MM.1S (cell line): Measurements from ENCODE around the gene SNTB2.

Experiments used
- DNase-seq: peaks from one replicate; pipeline ENCODE4 v3.0.0-alpha.2; 2015
- H2AFZ ChIP-seq: fragments of 300-600 bp; sonication (generic); 2 replicates; pipeline ENCODE4 v1.6.0; 2016; ENCODE audit warnings: antibody characterized with exemption, low read length
- H3F3A ChIP-seq: fragments of 300-600 bp; sonication (generic); 2 replicates; pipeline ENCODE4 v1.6.1; 2016; ENCODE audit warnings: mild to moderate bottlenecking, antibody characterized with exemption, low read length, moderate library complexity, mixed read lengths; ENCODE audit not compliant: insufficient read depth
- H3K27ac ChIP-seq: fragments of 300-600 bp; sonication (generic); 2 replicates; pipeline ENCODE4 v1.5.1; 2016; ENCODE audit warnings: mild to moderate bottlenecking, low read length
- H3K27me3 ChIP-seq: fragments of 300-600 bp; sonication (generic); replicated peaks from 2 replicates; pipeline ENCODE4 v1.6.0; 2016; ENCODE audit warnings: low read length; ENCODE audit not compliant: insufficient read depth
- H3K36me3 ChIP-seq: fragments of 300-600 bp; sonication (generic); replicated peaks from 2 replicates; pipeline ENCODE4 v1.6.1; 2016; ENCODE audit warnings: mild to moderate bottlenecking, low read length, mixed read lengths; ENCODE audit not compliant: insufficient read depth
- H3K4me1 ChIP-seq: fragments of 300-600 bp; sonication (generic); 2 replicates; pipeline ENCODE4 v1.6.1; 2016; ENCODE audit warnings: low read length, mixed read lengths
- H3K4me2 ChIP-seq: fragments of 300-600 bp; sonication (generic); 2 replicates; pipeline ENCODE4 v1.6.0; 2016; ENCODE audit warnings: low read depth, low read length
- H3K4me3 ChIP-seq: fragments of 300-600 bp; sonication (generic); 2 replicates; pipeline ENCODE4 v1.5.1; 2016; ENCODE audit warnings: low read length, mixed read lengths
- H3K79me2 ChIP-seq: fragments of 300-600 bp; sonication (generic); 2 replicates; pipeline ENCODE4 v1.6.1; 2016; ENCODE audit warnings: mixed run types, low read length, mixed read lengths
- H3K9ac ChIP-seq: fragments of 300-600 bp; sonication (generic); 2 replicates; pipeline ENCODE4 v1.6.1; 2016; ENCODE audit warnings: low read length, mixed read lengths
- H3K9me2 ChIP-seq: fragments of 300-600 bp; sonication (generic); replicated peaks from 2 replicates; pipeline ENCODE4 v1.6.1; 2016; ENCODE audit warnings: mild to moderate bottlenecking, low read length, mixed read lengths; ENCODE audit not compliant: insufficient read depth
- H3K9me3 ChIP-seq: fragments of 300-600 bp; sonication (generic); replicated peaks from 2 replicates; pipeline ENCODE4 v1.6.1; 2016; ENCODE audit warnings: mild to moderate bottlenecking, low read length, mixed read lengths; ENCODE audit not compliant: insufficient read depth
- H4K20me1 ChIP-seq: fragments of 300-600 bp; sonication (generic); 2 replicates; pipeline ENCODE4 v1.6.1; 2016; ENCODE audit warnings: mild to moderate bottlenecking, low read length, moderate library complexity, mixed read lengths; ENCODE audit not compliant: insufficient read depth
- EZH2 ChIP-seq: fragments of 300-600 bp; sonication (generic); optimal IDR thresholded peaks from 2 replicates; pipeline ENCODE3; 2017; ENCODE audit warnings: low read depth, mild to moderate bottlenecking, antibody characterized with exemption, low read length, mixed read lengths
- EZH2phosphoT487 ChIP-seq: fragments of 300-600 bp; sonication (generic); IDR thresholded peaks from 2 replicates; pipeline ENCODE4 v1.6.1; 2018; ENCODE audit warnings: antibody characterized with exemption, low read length
- TF ChIP-seq, protein P1 (sequence below): fragments of 300-600 bp; sonication (generic); IDR thresholded peaks from 2 replicates; pipeline ENCODE4 v1.5.1; 2016; ENCODE audit warnings: antibody characterized with exemption, low read length, mixed read lengths

The SNTB2 gene

DNA sequence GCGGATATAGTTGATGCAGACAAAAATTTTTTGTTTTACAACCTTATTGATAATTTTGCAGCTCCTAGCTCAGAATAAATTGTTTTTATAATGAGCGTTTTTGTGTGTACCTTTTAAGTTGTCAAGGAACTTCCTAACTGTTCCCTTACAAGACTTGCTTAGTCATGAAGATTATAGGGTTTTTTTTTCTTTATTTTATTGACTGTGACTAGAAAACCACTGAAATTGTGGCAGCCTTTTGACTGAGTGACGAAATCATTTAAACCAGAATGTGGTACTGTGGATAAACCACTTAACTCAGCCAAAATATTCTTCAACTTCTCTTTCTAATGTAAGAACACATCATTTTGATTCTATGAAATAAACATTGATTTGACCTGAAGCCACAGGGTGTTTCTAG lies 83.4 kb downstream of the SNTB2 start:
- no peaks in the 10 kb centered on the region for H3K79me2 ChIP-seq
- H3K27me3 ChIP-seq = no peaks in the 10 kb centered on the region
- H3F3A ChIP-seq = no peaks in the 10 kb centered on the region
- H3K4me1 ChIP-seq = no peaks in the 10 kb centered on the region
- no peaks in the 10 kb centered on the region; the same call in none of the 2 replicates for H3K36me3 ChIP-seq
- no peak overlapping the region for H3K4me3 ChIP-seq
- DNase-seq = no peak
- no peak overlapping the region for H3K27ac ChIP-seq
- H4K20me1 ChIP-seq = no peaks in the 10 kb centered on the region
- H2AFZ ChIP-seq = no peak overlapping the region
- TF ChIP-seq, protein P1, sequence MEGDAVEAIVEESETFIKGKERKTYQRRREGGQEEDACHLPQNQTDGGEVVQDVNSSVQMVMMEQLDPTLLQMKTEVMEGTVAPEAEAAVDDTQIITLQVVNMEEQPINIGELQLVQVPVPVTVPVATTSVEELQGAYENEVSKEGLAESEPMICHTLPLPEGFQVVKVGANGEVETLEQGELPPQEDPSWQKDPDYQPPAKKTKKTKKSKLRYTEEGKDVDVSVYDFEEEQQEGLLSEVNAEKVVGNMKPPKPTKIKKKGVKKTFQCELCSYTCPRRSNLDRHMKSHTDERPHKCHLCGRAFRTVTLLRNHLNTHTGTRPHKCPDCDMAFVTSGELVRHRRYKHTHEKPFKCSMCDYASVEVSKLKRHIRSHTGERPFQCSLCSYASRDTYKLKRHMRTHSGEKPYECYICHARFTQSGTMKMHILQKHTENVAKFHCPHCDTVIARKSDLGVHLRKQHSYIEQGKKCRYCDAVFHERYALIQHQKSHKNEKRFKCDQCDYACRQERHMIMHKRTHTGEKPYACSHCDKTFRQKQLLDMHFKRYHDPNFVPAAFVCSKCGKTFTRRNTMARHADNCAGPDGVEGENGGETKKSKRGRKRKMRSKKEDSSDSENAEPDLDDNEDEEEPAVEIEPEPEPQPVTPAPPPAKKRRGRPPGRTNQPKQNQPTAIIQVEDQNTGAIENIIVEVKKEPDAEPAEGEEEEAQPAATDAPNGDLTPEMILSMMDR = no peak
- no peak for TF ChIP-seq EZH2
- no peak for TF ChIP-seq EZH2phosphoT487
- no peaks in the 10 kb centered on the region for H3K9me3 ChIP-seq
- H3K9me2 ChIP-seq = no peaks in the 10 kb centered on the region
- H3K4me2 ChIP-seq = no peak overlapping the region
- H3K9ac ChIP-seq = no peak overlapping the region

DNA sequence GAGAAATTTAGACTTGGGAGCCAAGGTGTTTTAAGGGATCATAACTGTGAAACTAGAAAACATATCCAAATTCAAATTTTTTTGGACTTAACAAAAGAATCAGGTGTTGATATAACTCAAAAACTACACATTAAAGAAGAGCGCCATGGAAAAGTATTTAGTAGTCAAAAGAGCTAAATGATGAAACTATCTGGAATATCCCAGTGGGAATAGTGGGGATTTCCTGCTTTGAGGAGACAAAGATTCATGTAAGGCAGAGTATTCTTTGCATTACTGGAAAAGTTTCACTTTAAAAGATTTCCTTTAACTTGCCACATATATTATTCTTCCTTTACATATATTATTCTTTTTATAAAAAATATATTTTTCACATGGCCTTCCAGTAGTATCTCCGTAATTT lies 83.9 kb downstream of the SNTB2 start:
- Histone ChIP-seq H3K4me3 (no peak overlapping the region), H3F3A (no peaks in the 10 kb centered on the region), H3K4me1 (no peaks in the 10 kb centered on the region), H3K9me3 (no peaks in the 10 kb centered on the region), H3K79me2 (no peaks in the 10 kb centered on the region), H3K9ac (no peak overlapping the region), H3K9me2 (no peaks in the 10 kb centered on the region), H4K20me1 (no peaks in the 10 kb centered on the region), H3K27ac (no peak overlapping the region), H2AFZ (no peak overlapping the region), H3K36me3 (no peaks in the 10 kb centered on the region; the same call in none of the 2 replicates), H3K4me2 (no peak overlapping the region), H3K27me3 (no peaks in the 10 kb centered on the region)
- TF ChIP-seq, protein P1 = no peak
- TF ChIP-seq EZH2phosphoT487 = no peak
- no peak for TF ChIP-seq EZH2
- no peak for DNase-seq

DNA sequence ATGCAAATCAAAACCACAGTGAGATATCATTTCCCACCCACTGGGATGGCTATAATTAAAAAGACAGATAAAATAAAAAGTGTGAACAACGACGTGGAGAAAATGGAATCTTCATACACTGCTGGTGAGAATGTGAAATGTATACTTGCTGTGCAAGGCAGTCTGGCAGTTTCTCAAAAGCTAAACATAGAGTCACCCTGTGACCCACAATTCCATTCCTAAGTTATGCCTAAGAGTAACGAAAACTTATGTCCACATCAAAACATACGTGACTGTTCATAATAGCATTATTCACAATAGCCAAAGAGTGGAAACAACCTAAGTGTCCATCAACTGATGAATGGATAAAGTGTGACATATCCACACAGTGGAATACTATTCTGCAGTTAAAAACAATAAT lies 86.0 kb downstream of the SNTB2 start:
- H3K27ac ChIP-seq = no peak overlapping the region
- H2AFZ ChIP-seq = no peak overlapping the region
- H3K9me3 ChIP-seq = no peaks in the 10 kb centered on the region
- DNase-seq = no peak
- H3F3A ChIP-seq = no peaks in the 10 kb centered on the region
- H3K79me2 ChIP-seq = no peaks in the 10 kb centered on the region
- no peaks in the 10 kb centered on the region for H4K20me1 ChIP-seq
- no peaks in the 10 kb centered on the region for H3K9me2 ChIP-seq
- no peak for TF ChIP-seq EZH2
- TF ChIP-seq, protein P1 = no peak
- no peak for TF ChIP-seq EZH2phosphoT487
- no peak overlapping the region for H3K4me3 ChIP-seq
- H3K4me2 ChIP-seq = no peak overlapping the region
- no peaks in the 10 kb centered on the region for H3K4me1 ChIP-seq
- H3K9ac ChIP-seq = no peak overlapping the region
- no peaks in the 10 kb centered on the region for H3K27me3 ChIP-seq
- no peaks in the 10 kb centered on the region; the same call in none of the 2 replicates for H3K36me3 ChIP-seq
